NCI-H1417 (cell line): ENCODE measurements around the gene DNAH8.

Experiments
- DNase-seq, 3 experiments: peaks; one replicate each; lab custom pipeline; 2025; lab: John Stamatoyannopoulos, UW

DNAH8 gene

DNA sequence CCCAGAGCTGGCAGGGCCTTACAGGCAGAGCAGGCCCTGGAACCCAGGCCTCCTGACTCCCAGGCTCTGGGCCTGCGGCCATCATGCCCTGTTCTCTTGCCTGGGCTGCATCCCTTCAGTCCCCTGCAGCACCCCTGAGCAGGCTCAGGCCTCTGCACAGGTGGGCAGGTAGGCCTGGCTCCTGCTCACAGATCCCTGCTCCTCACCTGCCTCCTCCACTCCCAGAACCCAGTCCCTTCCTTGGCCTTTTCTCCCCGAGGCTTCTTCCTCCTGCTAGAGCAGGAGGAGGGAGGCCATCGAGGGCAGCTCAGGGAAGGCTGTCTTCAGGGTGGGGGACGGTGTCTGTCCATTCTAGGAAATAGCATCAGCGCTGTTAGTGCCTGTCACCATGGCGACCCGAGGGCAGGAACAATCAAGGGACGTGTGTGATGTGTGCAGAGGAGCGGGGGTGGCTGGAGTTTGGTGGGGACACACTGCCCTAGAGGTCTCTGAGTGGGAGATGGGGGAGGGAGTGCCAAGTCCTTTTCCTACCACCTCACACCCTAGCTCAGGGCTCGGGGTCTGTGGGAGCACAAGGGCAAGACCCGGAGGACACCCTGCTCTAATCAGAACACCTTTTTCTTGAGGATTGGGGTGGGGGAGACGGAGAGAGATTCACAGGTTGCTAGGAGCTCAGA is 360.0 kb downstream of the DNAH8 start:
- DNase-seq: peak in 2 of 3 experiments; percentile 22 to 53

DNA sequence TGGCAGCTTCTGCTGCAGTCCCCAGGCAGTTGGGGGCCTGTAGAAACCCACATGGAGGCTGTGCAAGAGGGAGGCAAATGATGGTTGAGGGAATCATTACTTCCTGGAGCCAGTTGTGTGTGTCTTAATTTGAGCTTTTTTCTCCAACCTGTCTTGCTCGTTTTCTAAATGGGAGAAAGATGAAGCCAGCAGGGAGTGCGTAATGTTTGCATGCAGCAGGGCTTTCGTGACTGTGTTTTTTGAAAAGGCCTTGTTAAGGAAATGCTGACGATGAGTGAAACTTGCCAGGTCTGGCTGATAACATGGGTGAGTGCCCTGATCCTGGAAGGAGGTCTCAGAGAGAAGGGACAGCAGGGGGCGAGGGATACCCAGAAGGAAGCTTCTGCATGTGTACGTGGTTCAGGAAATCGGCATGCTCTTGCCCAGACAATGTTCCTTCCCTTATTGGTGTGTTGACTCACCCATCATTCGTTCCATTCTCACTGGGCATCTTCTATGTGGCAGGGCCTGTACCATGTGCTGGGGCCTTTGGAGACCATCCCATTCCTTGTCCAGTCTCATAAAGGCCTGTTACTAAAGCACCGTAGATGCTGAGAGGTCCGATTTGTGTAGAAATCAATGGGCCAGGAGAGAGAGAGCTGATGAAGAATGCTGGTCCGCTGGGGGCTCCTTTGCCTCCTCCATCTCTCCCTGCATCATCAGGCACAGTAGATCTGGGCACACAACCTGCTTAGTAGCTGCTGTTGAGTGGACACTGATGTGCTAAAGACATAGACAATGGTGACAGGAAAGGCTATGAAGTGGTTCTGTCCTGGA is 360.9 kb downstream of the DNAH8 start:
- peak in 1 of 3 experiments; percentile 13 for DNase-seq

DNA sequence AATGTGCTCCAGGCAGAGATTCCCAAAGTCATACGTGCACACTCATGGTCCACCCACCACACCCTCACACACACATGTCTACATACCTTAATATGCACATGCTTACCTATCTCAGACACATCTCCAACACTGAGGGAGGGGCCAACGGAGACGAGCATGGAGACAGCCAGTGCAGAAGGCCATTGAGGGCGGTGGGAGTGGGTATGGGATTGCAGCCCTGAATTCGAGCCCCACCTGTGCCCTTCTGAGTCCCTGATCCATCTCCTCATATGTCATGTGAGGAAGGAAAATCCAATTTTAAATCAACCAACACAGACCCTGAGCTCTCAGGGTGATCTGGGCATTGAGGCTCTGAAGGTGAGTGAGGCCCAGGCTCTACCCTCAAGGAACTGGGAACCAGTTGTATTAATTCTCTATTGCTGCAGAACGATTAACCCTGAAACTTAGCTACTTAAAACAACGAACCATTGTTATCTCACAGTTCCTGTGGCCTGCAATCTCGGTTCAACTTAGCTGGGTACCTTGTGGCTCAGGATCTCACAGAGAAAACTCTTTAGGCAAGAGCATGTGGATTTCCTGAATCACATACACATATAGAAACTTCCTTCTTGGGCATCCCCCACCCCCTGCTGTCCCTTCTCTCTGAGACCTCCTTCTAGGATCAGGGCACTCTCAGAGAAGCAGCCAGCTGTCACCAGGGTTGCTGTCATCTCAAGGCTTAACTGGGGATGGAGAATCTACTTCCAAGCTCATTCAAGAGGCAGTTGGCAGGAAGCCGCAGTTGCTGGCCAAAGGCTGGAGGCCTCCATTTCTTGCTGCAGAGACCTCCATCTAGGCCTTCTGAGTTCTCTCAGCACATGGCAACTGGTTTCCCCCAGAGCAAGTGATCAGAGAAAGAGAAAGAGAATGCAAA is 361.8 kb downstream of the DNAH8 start:
- no peak for DNase-seq

DNA sequence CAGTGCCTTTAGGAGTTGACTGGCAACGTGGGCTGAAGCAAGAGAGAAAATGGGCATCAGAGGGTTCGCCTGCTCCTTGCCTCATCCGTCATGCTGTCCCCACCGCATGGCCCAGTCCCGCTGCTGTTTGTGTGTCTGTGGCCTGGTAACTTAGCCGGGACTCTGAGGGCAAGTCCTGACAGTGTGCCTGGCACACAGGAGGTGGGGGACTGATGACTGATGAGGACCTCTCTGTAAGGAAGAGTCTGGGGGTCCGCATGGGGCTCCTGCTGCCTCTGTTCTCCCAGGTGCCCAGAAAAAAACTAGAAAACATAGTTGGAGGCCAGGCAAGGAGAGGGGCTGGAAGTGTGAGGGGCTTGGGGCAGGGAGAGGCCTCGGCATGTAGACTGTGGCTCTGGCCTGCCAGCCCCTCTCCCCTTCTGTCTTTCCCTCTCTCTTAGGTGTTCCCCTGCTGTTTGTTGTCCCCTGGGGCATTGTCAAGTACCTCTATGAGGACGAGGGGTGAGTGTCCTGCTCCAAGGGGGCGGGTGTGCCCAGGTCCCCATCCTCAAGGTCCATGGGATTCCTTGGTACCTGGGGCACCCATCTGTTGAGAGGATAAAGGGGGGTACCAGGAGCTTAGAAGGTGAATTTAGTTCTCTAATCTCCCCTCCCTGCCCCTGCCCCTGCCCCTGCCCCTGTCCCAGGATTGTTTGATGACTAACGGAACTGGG is 362.9 kb downstream of the DNAH8 start:
- no peak for DNase-seq

DNA sequence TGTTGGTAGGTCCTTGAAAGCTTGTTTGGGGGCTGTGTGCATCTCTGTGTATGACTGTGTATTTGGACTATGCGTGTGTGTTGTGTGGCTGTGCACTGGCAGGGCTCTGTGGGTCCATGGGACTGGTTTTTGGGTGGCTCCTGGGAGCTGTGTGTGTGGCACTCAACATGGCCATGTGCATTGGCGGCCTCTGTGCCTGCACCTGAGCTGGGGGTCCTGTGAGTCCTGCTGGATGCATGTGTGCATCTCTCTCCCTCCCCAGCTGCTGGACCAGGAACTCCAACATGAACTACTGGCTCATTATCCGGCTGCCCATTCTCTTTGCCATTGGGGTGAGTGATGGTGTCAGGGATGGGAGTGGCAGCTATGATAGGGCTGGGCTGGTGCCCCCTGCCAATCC is 363.6 kb downstream of the DNAH8 start:
- no peak for DNase-seq

DNA sequence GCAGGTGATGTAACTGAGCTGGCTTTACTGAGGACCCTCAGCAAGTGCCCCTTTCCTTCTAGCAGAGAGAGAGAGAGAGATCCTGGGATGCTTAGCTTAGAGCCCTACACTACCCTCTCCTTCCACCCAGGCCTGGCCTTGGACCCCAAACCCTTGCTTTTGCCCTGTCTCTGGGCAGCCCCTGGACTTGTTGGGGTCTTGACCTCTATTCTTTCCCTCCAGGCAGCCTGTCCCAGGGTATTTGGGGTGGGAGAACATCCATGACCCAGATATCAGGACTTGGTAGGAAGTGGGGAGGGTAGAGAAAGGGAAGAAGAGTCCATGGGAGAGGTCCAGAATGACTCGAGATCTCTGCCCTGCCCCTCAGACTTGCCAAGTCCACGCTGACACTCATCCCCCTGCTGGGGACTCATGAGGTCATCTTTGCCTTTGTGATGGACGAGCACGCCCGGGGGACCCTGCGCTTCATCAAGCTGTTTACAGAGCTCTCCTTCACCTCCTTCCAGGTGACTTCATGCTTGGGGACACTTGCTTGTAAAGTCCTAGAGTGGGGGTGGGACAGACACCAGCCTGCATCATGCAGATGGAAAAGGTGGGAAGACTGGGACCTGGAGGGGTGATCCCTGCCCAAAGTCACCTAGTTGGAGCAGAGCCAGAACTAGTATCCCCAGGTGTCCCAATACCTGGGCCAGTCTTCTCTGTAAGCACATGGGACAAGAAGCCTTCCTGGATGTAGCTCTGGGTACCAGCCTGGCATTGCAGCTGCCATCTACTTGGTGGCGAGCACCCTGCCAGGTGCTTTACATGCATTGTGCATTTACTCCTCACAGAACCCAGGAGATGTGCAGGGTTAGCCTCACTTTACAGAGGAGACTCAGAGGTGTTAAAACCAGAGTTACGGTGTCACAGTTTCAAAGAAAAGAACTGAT is 364.4 kb downstream of the DNAH8 start:
- no peak for DNase-seq
